SH-SY5Y (cell line): ENCODE measurements around the gene RASA2.

Source experiments
- GATA2 ChIP-seq: IDR thresholded peaks from 2 replicates; pipeline ENCODE4 v1.6.1; 2011; ENCODE audit warnings: mild to moderate bottlenecking, low read depth, low read length
- GATA3 ChIP-seq: IDR thresholded peaks from 2 replicates; pipeline ENCODE4 v1.6.1; 2011; ENCODE audit warnings: low read depth, mild to moderate bottlenecking, low read length, moderate library complexity

Gene RASA2

GRCh38 chr3:141600331-141600730 lies 113.5 kb downstream of the RASA2 start:
- no peak for TF ChIP-seq GATA3
- no peak for TF ChIP-seq GATA2

- no peak for TF ChIP-seq GATA3
- TF ChIP-seq GATA2: no peak
Measured at GRCh38 chr3:141602706-141603105, 115.9 kb downstream of the RASA2 start.

DNA sequence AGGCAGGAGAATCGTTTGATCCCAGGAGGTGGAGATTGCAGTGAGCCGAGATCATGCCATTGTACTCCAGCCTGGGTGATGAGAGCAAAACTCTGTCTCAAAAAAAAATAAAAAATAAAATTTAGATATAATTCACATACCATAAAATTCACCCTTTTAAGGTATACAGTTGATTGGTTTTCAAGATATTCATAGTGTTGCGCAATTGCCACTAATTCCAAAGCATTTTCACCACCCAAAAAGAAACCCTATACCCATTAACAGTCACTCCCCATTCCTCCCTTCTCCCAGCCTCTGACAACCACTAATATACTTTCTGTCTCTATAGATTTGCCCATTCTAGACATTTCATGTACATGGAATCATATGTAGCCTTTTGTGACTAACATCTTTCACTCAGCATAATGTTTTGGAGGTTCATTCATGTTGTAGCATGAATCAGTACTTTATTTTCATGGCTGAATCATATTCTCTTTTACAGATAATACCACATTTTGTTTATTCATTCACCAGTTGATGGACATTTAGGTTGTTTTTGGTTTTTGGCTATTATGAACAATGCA lies 116.7 kb downstream of the RASA2 start:
- no peak for TF ChIP-seq GATA3
- TF ChIP-seq GATA2: no peak

GRCh38 chr3:141605883-141606282 lies 119.1 kb downstream of the RASA2 start:
- TF ChIP-seq GATA2 (no peak), GATA3 (no peak)

DNA sequence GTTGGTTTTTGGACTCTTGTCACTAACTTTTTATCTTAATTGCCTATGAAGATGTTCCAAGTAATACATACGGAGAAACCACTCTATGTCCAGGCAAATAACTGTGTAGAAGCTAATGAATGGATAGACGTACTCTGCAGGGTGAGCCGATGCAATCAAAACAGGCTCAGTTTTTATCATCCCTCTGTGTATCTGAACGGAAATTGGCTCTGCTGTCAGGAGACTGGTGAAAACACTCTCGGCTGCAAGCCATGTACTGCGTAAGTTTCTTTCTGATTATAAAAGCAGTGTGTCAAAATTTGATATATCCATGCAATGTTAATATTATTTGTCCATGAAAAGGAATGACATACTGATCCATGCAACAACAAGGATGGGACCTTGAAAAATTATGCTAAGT lies 121.6 kb downstream of the RASA2 start:
- TF ChIP-seq GATA3: no peak
- no peak for TF ChIP-seq GATA2

DNA sequence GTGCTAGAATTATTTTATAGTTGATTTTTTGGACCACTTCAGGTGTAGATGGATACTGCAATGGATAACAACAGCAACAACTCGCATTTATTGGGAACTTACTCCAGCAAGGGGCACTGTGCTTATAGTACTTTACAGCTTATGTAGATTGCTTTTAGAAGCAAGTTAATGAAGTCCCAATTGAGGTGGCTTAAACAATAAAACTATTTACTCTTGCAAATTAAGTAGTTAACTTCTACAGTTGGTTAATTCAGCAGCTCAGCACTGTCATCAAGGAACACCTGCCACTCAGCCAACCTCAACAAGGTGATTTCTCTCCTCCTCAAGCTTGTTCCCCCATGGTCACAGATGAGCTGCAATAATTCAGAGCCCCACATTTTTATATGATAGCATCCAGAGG lies 124.1 kb downstream of the RASA2 start:
- no peak for TF ChIP-seq GATA3
- no peak for TF ChIP-seq GATA2

DNA sequence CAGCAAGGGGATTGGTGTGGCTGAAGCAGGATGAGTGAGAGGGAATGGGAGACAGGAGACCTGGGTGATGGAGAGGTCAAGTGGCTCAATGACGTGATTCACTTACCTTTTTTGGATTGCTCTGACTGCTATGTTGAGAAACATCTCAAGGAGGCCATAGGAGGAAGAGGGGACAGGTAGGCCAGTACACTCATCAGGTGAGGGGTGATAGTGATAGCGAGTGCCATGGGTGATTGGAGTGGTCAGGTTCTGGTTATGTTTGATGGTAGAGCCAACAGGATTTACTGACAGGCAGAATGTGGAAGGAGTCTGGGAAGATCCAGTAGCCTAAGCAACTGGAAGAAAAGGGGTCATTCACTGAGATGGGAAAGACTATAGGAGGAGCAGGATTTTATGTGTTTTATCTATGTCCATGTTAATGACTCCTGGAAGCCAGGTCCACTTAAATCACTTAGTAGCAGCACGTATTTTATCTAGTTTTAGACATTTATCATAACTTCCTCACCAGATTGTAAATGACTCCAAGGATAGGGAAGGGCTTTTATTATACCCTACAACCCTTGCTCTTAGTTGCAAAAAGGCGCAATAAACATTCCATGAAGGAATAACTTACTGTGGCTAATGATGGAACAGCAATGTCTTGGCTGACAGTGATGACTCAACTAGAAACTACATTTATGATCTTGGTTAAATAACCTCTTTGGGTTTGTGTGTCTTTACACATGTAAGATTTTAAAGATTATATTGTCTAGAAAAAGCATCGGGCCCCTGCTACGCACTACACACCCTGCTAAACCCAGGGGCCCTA lies 131.5 kb downstream of the RASA2 start:
- TF ChIP-seq GATA2: no peak
- TF ChIP-seq GATA3: no peak

- TF ChIP-seq GATA2: no peak
- no peak for TF ChIP-seq GATA3
Measured at GRCh38 chr3:141618938-141619337, 132.1 kb downstream of the RASA2 start.

DNA sequence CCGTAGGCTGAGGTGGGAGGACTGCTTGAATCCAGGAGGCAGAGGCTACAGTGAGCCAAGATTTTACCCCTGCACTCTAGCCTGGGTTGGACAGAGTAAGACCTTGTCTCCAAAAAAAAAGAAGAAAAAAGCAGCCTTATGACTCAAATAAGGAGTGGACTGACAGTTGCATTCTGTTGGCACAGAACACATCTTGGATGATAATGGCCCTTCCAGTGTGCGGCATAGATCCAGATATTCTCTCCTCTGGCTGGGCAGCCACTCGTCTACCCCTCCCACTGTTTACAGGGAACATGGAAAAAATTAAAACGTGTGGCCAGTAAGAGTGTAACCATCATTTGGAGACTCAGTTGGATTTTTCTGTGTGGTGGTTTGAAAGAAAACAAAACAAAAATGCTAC lies 132.6 kb downstream of the RASA2 start:
- TF ChIP-seq GATA3 (no peak), GATA2 (no peak)

DNA sequence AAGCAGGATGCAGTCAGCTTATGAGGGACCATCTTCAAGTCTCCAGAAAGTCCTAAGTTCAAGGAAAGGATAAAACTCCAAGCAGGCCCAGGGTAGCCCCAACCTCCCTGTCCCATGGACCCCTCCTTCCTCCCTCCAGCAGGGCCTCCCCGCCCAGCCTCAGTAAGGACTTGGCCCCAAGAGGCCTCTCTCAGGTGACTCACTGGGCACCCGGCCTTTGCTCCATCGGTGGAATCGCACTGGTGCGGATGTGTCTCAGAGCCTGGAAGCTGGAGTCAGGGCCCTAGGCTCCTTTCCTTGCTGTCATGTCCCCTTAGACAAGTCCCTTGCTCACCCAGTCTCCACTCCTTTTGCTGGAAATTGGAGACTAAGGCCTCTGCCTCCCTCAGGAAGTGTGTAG lies 136.9 kb downstream of the RASA2 start:
- TF ChIP-seq GATA3: no peak
- TF ChIP-seq GATA2: no peak

DNA sequence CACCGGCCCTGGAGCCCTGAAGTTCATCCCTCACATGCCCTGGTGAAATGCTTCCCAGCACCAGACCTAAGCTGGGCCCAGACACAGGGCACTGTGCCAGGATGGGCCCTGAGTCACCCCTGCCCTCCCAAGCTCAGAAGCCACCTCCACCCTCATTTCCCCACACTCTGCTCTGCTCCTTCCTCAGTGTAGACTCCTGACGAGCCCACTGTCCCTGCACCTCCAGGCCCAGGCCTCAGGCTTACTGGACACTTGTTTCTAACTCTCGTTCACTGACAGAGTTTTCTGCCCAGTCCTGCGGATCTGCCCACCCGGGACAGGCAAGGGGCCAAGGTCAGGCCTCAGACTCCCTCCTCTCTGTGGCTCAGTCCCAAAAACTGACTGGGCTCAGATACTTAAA lies 138.7 kb downstream of the RASA2 start:
- TF ChIP-seq GATA2: no peak
- TF ChIP-seq GATA3: no peak

DNA sequence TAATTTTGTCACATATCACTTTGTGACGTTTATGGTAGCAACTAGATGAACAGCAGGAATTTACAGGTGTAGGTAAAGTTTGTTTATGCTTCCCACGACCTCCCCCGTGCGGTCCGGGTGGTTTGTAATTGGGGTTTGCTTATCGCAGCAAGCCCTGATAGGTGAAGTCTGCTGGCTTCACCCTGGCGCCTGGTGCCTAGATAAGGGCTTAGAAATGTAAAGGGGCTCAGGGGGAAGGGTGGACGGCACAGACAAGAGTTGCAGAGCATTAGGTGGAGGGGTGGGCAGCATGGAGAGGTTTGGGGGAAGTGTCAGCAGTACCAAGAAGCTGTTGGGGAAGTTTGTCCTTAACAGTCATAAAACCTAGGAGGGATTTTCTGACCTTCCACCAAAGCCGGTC lies 143.1 kb downstream of the RASA2 start:
- TF ChIP-seq GATA2: no peak
- TF ChIP-seq GATA3: no peak

- no peak for TF ChIP-seq GATA2
- TF ChIP-seq GATA3: no peak
Measured at GRCh38 chr3:141632779-141633374, 146.1 kb downstream of the RASA2 start.

DNA sequence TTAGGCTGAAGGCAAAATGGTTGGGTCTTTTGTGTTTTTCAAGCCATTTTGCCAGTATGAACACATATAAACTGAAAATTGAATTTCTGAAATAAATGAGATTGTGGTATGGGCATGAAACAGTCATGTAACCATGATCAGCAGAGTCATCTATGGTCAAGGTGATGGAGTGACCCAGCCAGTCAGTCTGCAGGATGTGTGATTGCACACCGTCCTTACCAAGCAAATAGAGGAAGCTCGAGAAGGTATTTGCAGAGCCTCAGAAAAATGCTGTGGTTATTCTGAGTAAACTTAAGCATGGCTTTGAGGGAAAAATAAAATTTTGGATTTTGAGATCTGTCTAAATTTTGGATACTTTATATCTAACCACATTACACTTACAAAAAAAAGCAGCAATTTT lies 155.4 kb downstream of the RASA2 start:
- no peak for TF ChIP-seq GATA2
- no peak for TF ChIP-seq GATA3

DNA sequence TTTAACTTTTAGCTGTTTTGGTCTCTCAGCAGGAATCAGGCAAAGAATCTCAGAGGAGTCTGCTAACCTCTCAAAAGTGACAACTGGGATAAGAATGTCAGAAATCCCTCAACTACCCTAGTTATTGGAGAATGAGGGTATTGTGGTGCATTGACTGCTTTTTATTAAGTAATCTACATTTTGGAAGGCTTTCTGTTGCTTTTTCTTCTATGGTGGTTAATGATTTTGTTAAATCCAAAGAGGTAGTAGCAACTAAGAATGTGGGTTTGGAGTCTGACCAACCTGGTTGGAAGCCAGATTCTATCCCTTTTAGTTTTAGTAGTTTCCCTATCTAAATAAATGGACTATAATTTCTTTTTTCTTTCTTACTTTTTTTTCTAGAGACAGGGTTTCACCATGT lies 156.6 kb downstream of the RASA2 start:
- no peak for TF ChIP-seq GATA3
- TF ChIP-seq GATA2: no peak
